Lower lobe of right lung (tissue), 2 donors: Measurements from ENCODE around the gene RAB2B. TPM values are rescaled to one million over a fixed set of nuclear protein-coding genes. Genes with fewer than 3 reads are reported as not detected.

Experiments used
- ATAC-seq, 2 donors: fragments of 200-7000 bp; cut with Tn5 transposase; one replicate each; pipeline ENCODE4 v1.9.1; 2020 to 2022; ENCODE audit warnings: mild to moderate bottlenecking in 2 of 2, moderate library complexity in 2 of 2
- DNase-seq: peaks from one replicate; pipeline ENCODE4 v3.0.0-alpha.2; 2020
- H3K27ac ChIP-seq: fragments of 200-600 bp; one replicate; pipeline ENCODE4 v1.8.0; 2022
- H3K27me3 ChIP-seq: fragments of 200-600 bp; one replicate; pipeline ENCODE4 v1.8.0; 2022; ENCODE audit warnings: low read depth
- H3K36me3 ChIP-seq: fragments of 200-600 bp; one replicate; pipeline ENCODE4 v1.8.0; 2022; ENCODE audit warnings: mild to moderate bottlenecking
- H3K4me1 ChIP-seq: fragments of 200-600 bp; one replicate; pipeline ENCODE4 v1.8.0; 2022
- H3K4me3 ChIP-seq: fragments of 200-600 bp; one replicate; pipeline ENCODE4 v1.8.0; 2022; ENCODE audit warnings: mild to moderate bottlenecking
- H3K9me3 ChIP-seq: fragments of 200-600 bp; one replicate; pipeline ENCODE4 v1.8.0; 2022
- intact Hi-C: fragments of 100-400 bp; cut with DNase I; formaldehyde crosslinking; loops from one replicate; pipeline ENCODE4 v1.11.0; 2022
- total RNA-seq: library from RNA; stranded (reverse); fragmentation: NEBNext Ultra II Directional; extraction: Animal tissue kit (Norgen Biotek cat#: 25700); gene quantifications from one replicate; pipeline ENCODE4 v1.2.1, GENCODE V29; 2021
- TF ChIP-seq, protein P1 (sequence below): fragments of 200-600 bp; IDR thresholded peaks from one replicate; pipeline ENCODE4 v1.8.0; 2022; ENCODE audit warnings: antibody characterized with exemption, mild to moderate bottlenecking
- donor health status: DM: no; HTN: yes; CAD: no; lungs with severe emphysema.

Gene RAB2B
- total RNA-seq, 1 donor from 2014 or later, result 30.7 TPM

DNA sequence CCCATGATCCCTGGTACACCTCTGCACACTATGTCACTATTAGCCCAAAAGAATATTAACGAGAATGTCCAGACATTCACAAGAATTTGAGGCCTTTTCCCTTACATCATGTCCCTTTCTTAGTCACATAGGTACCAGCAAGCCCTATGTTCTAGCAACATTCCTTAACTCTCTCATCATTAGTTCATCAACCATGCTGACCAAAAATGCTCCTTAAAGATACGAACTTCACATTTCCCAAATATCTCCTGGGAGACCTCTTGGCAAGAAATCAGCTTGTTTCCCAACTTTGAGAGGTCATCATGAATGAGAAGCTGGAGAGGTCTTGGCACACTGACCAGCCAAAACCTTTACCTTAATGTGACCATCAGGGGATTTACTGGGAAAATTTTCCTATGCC, 44.7 kb upstream of the RAB2B start:
- DNase-seq (no peak), ATAC-seq (peak in 1 of 2 donors; percentile 61)
- TF ChIP-seq, protein P1, sequence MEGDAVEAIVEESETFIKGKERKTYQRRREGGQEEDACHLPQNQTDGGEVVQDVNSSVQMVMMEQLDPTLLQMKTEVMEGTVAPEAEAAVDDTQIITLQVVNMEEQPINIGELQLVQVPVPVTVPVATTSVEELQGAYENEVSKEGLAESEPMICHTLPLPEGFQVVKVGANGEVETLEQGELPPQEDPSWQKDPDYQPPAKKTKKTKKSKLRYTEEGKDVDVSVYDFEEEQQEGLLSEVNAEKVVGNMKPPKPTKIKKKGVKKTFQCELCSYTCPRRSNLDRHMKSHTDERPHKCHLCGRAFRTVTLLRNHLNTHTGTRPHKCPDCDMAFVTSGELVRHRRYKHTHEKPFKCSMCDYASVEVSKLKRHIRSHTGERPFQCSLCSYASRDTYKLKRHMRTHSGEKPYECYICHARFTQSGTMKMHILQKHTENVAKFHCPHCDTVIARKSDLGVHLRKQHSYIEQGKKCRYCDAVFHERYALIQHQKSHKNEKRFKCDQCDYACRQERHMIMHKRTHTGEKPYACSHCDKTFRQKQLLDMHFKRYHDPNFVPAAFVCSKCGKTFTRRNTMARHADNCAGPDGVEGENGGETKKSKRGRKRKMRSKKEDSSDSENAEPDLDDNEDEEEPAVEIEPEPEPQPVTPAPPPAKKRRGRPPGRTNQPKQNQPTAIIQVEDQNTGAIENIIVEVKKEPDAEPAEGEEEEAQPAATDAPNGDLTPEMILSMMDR, result no peak
- Histone ChIP-seq H3K36me3 (no peaks in the 10 kb centered on the region), H3K27ac (no peak overlapping the region), H3K27me3 (no peaks in the 10 kb centered on the region), H3K9me3 (no peaks in the 10 kb centered on the region), H3K4me3 (no peak overlapping the region), H3K4me1 (peaks cover 10% of the 10 kb centered on the region)
- intact Hi-C loops, result no loop called here

DNA sequence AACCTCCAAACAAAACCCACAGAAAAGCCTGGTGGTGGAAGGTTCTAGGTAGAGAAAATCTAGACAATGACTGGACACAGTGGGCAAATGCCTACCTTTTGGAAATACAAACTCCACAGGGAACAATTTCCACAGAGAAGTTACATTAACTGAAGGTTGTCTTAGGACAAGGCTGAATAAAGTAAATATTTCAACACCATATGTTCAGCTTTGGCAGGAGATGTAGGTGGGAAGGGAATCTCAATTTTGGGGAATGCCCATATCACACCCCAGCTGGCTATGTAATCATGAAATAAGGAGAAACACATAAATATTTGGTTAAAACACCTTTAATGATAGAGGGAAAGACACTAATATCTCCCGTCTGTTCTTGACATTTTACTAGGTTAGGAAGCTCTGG, 44.0 kb upstream of the RAB2B start:
- H3K27ac ChIP-seq, result no peak overlapping the region
- DNase-seq (no peak), ATAC-seq (no peak)
- H3K9me3 ChIP-seq, result no peaks in the 10 kb centered on the region
- intact Hi-C loops, result no loop called here
- TF ChIP-seq, protein P1, result no peak
- H3K27me3 ChIP-seq, result no peaks in the 10 kb centered on the region
- no peaks in the 10 kb centered on the region for H3K36me3 ChIP-seq
- peaks cover 9% of the 10 kb centered on the region for H3K4me1 ChIP-seq
- H3K4me3 ChIP-seq, result no peak overlapping the region

DNA sequence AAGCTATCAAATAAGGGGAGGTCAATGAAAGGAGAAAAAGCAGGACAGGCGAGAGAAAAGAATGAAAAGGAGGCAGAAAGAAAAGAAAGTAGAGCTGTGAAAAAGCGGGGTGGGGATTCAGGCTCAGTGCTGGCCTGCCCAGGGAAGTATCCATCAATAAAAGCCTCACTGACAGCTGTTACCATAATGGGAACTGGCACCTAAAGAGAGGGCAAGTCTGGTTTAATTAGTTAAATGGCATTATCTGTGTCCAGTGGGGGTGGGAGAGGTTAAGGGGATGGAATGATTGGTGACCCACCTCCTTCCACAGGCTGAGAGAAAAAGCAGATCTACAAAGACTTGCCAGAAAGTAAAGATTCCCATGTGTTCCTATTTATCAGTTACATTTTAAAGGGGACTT, 42.0 kb upstream of the RAB2B start:
- DNase-seq (no peak), ATAC-seq (no peak)
- H3K4me1 ChIP-seq, result peaks cover 4% of the 10 kb centered on the region

DNA sequence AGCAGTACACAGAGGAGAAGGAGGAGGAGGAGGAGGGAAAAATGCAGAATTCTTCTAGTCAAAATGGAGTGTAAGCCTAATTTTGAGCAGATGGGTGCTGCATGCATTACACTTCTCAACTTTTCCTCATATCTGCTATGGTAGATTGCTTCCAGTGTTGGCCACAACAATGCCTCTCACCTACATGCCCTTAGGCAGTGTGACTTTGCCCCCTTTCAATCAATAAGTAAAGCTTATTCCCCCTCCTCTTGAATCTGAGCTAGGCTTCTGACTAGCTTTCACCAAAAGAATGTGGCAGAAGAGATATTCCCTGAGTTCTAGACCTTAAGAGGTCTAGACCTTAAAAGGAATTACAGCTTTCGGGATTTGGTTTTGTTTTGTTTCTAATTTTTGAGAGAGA, 37.6 kb upstream of the RAB2B start:
- no peaks in the 10 kb centered on the region for H3K27me3 ChIP-seq
- intact Hi-C loops, result no loop called here
- peaks cover 12% of the 10 kb centered on the region for H3K4me1 ChIP-seq
- H3K27ac ChIP-seq, result no peak overlapping the region
- DNase-seq, result no peak
- ATAC-seq, result no peak
- TF ChIP-seq, protein P1, result no peak
- peaks cover under 1% of the 10 kb centered on the region for H3K36me3 ChIP-seq
- no peak overlapping the region for H3K4me3 ChIP-seq
- H3K9me3 ChIP-seq, result no peaks in the 10 kb centered on the region

More for the DNA sequence above, 42.0 kb upstream of the RAB2B start:
- TF ChIP-seq, protein P1, result no peak
- no peak overlapping the region for H3K27ac ChIP-seq
- no peaks in the 10 kb centered on the region for H3K27me3 ChIP-seq
- no peak overlapping the region for H3K4me3 ChIP-seq
- H3K9me3 ChIP-seq, result no peaks in the 10 kb centered on the region
- no peaks in the 10 kb centered on the region for H3K36me3 ChIP-seq
- intact Hi-C loops, result no loop called here

DNA sequence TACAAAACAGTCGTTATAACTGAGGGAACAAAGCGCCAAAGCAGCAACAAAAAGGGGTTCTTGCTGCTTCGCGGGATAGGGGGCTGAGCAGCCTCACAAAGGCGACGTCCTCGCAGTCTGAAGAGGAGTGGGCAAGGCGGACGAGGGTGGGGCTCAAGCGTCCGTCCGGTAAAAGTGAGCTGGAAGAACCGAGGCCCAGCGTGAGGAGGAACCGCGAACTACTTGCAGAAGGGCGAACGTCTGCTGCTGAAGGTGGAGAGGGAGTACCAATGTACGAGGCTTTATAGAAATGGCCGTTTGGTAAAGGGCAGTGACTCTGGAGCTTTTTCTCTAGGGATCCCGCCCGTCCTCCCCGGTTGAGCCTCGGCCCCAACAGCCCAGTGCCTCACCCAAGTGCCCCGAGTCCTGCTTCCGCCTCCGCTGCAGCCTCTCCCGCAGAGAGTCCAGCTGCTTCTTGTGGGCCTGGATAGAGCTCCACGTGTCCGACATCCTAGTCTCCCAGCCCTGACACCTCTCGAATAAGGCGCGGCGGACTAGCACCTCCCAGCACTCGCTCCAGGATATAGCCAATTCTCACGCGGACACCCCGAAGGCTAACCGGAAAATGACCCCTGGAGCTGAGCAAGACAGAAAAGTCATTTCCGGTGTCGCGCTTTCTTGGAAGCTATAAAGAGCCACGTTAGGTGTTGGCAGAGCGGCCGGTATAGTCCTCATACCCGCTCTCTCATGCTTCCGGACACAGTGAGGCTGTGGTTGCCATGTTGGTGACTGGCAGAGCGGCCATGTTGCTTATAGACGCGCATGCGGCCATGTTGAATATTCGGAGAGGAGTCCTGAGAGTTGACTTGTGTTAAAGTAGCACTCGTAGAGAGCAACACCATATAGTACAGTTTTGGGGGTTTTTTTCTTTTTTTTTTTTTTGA, 34.2 kb upstream of the RAB2B start, which contains the start of gene METTL3:
Gene METTL3, minus strand, starts transcription at position 606 of the 923 bp plus-strand sequence. Its CDS starts 117 bp downstream, at position 489.
- peak; percentile 98 for DNase-seq
- intact Hi-C loops, result no loop called here
- Histone ChIP-seq H3K36me3 (peaks cover 31% of the 10 kb centered on the region), H3K27ac (peak within 1 kb of the TSS; percentile 91), H3K9me3 (no peaks in the 10 kb centered on the region), H3K4me3 (peak within 1 kb of the TSS; percentile 83), H3K4me1 (peaks cover 21% of the 10 kb centered on the region), H3K27me3 (no peaks in the 10 kb centered on the region)
- ATAC-seq, result peak; percentile 99
- TF ChIP-seq, protein P1, result no peak
